Stimulated activated CD8-positive, alpha-beta memory T cell treated with anti-CD3 and anti-CD28 coated beads, Interleukin-7, amount 100 ng/mL, for 24 hours (primary cell): ENCODE results near the gene SLC15A4.
"Not testable (repeated sequence)": the region's sequence is repeated elsewhere in the genome, so short reads cannot be mapped to it uniquely, and the experiment has no call there.

Source experiments
- DNase-seq: peaks from one replicate; pipeline ENCODE4 v3.0.0-alpha.2; 2020; ENCODE audit warnings: low read depth

The SLC15A4 gene

GRCh38 chr12:128823916-128824839 lies at the start of gene SLC15A4:
TSS of gene SLC15A4 (minus strand) at chr12:128823958. CDS start at chr12:128823943, 15 bp downstream.
- peak; percentile 87 for DNase-seq

- no peak for DNase-seq
Observed at GRCh38 chr12:128872303-128872702, 48.5 kb upstream of the SLC15A4 start.

DNA sequence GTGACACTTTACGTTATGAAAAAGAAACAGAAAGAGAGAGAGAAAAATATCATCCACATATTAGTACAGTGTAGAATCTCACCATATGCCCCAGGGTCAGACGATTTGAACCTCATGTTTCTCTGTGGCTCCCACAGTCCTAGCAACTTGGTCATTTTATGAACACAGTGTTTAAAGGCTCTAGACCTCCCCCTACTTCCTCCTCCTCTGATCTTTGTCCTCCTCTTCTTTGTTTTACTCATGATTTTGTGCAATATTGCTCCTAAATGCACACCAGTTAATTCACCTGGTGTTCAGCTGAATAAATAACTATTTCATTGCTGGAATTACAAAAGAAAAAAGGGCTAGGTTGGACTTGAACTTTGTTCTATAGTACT lies 47.7 kb upstream of the SLC15A4 start:
- DNase-seq = no peak

- DNase-seq = no peak
Observed at GRCh38 chr12:128867466-128867865, 43.7 kb upstream of the SLC15A4 start.

GRCh38 chr12:128864516-128865186 lies 40.9 kb upstream of the SLC15A4 start:
- DNase-seq = no peak

GRCh38 chr12:128863957-128864356 lies 40.2 kb upstream of the SLC15A4 start:
- no peak for DNase-seq

DNA sequence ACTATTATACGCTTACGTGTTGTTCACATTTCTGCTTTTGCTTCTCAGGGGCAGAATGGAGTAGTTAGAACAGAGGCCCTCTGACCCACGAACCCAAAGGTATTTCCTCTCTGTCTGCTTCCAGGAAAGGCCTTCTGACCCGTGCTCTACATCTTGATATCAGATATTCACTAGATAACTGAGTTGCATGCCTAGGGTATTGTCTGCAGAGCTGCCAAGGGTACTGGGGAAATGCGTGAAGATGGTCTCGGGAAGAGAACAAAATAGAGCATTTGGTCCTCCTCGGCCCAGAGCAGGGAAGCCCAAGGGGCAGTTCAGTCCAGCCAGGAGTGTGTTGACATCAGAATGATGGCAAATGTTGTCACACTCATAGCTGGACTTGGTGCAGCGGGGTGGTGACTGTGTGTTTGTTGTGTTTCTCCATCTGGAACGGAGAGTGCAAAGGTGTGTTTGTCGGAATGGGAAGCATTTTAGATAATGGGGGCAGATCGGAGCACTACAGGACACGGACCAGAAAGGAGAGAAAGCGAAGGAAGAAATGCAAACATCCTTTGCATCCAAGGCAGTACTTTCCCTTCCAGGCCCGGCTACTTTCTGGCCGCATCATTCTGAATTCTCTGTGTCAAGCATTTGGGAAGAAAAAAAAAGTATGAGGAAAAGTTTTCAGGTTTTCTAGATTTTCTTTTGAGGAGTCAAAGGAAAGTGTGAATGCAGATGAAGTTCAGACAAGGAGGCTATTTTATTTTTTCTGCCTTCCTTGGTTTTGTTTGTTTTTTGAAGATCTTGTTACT lies 37.7 kb upstream of the SLC15A4 start:
- DNase-seq = no peak

DNA sequence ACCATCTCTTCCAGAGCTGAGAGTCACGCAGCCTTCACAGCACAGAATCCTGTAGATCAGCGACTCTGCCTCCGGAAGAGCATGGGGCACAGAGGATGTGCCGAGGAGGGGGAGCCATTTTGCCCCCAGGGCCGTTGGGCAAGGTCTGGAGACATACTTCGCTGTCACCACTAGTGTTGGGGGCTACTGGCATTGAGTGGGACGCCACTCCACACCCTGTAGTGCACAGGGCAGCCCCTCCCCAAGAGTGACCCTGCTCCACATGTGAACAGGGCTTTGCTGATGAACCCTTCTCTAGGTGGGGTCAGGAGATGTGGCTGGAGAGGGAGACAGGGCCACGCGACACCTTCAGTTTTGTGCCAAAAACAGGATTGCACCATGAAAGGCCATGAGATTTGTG lies 35.6 kb upstream of the SLC15A4 start:
- no peak for DNase-seq

DNA sequence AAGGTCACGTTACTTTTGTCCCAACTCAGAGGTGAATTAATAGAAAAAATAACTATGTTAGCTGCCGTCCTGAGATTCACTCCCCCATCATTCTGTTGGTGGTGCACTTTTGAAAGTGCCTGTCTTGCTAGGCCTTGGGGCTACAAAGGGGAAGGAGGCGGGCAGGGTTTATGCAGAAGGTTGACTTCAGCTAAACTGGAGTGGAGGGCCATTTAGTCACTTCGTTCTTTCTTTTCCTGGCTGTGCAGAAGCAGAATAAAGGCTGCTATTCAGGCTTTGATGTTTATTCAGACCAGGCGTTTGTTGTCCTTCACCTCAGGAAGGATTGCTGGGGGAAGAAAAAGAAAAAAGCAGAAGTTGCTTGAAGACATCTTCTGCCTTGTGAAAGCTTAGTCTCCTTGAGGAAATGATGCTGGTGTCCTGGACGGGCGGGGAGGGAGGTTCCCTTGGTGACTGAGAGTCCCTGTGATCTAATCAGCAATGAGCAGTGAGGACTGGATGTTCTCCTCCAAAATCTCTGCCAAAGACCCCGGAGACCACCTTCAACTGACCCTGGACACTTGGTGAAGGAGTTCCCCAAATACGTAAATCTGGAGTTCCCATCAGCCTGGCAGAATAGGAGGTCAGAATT lies 33.5 kb upstream of the SLC15A4 start:
- no peak for DNase-seq

GRCh38 chr12:128856791-128857078 lies 33.0 kb upstream of the SLC15A4 start:
- DNase-seq = no peak

DNA sequence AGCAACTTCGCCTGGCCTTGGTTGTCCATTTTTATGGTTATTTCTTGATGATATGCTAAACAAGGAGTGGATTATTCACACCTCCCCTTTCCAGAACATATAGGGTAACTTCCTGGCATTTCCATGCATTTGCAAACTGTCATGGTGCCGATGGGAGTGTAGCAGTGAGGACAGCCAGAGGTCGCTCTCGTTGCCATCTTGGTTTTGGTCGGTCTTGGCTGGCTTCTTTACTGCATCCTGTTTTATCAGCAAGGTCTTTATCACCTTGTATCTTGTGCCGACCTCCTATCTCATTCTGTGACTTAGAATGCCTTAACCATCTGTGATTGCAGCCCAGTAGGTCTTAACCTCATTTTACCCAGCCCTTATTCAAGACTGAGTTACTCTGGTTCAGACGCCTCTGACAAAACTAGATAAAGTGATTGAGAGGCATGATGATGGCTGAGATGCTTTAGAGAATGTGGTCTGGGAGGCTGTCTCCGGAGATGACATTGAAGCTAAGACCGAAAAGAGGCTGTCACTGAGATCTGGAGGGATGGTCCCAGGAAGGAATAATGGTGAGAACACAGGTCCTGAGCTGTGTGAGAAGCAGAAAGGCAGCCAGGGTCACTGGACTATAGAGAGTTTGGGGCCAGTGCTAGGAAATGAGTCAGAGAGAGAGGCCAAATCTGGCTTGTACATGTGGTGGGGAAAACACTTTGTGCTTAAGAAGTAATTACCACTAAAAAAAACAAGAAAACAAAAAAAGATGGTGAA lies 32.5 kb upstream of the SLC15A4 start:
- no peak for DNase-seq

DNA sequence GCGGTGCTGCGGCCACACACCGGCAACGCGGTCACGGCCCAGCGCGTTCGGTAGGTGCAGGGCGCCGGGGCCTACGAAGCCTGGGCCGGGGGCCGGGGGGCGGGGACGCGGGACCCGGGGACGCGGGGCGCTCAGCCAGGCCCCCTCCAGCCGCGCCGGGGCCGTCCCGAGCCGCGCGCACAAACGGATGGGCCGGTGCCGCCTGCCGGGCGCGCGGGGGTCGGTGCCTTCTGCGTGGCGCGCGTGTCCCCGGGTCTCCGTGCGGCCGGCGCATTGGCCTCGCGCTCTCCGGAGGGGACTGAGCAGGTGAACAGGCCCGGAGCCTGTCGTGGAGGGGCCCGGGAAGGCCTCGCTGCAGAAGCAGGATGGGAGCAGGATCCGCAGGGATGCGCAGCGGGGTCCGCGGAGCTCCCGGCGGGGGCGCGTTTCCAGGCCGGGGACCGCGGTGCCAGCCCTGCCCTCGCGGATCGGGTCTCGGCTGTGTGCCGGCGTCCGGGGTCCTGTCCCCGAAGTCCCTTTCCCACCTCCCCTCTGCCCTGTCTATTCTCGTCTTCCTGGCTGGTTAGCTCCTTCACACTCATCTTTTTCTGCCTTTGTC lies 29.9 kb upstream of the SLC15A4 start:
- no peak for DNase-seq

DNA sequence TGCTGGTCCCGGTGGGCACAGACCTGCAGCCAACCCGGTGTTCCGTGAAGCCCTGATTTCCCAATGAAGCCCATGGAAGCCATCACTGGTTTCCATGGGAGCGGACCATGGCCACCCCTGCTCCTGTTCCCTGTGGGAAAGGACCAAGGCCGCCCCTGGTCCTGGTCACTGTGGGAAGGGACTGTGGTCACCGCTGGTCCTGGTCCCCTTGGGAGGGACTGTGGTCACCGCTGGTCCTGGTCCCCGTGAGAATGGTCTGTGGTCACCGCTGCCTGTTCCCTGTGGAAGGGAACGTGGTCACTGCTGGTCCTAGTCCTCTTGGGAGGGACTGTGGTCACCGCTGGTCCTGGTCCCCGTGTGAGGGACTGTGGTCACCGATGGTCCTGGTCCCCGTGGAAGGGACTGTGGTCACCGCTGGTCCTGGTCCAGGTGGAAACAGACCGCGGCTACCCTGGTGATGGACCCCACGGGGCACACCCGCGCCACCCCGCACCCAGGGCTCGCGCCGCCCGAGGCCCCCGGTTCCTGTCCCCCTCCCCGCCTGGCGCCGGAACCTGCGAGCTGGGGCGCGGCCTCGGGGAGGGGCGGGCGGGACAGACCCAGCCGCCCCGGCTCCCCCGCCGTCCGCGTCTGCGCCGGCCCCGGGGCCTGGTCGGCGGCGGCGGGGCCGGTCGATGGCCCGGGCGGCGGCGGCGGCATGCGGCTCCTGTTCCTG lies 29.3 kb upstream of the SLC15A4 start, which contains the start of gene GLT1D1:
Gene GLT1D1 (plus strand): TSS at position 594 of the 715 bp plus-strand sequence. CDS start 104 bp downstream, at position 698.
- DNase-seq = no peak

DNA sequence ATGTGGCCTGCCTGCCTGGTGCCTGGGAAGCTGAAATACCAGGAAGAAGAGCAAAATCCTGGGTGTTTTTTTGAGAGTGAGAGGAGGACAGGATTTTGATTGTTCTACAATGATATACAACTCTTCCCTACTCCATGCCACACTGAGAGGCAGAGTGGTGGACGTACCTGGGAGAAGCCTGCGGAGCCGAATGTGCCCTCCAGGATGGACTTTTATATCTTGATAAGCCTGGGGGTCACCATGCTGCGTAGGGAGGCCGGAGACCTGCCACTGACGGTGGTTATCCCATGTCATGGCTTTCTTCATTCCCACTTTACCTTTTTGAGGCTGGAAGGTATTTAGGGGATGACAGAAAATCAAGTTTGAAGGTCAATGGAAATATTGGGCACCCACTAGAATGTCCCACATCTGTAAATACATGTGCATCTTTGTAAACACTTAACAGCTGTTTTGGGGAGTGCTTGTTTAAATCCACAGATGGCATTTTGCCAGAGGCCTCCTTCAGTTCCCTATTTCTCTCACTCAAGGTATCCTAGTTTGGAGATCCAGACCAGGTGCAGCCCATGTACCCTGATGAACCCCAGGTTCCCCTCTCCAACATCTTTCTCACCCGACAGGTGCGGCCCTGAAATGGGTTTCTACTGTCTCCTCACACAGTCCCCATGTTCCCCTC lies 28.4 kb upstream of the SLC15A4 start:
- DNase-seq = no peak

- not testable (repeated sequence) for DNase-seq
Observed at GRCh38 chr12:128851429-128851828, 27.7 kb upstream of the SLC15A4 start.

GRCh38 chr12:128850400-128850799 lies 26.6 kb upstream of the SLC15A4 start:
- DNase-seq = no peak

GRCh38 chr12:128849806-128850205 lies 26.0 kb upstream of the SLC15A4 start:
- not testable (repeated sequence) for DNase-seq

DNA sequence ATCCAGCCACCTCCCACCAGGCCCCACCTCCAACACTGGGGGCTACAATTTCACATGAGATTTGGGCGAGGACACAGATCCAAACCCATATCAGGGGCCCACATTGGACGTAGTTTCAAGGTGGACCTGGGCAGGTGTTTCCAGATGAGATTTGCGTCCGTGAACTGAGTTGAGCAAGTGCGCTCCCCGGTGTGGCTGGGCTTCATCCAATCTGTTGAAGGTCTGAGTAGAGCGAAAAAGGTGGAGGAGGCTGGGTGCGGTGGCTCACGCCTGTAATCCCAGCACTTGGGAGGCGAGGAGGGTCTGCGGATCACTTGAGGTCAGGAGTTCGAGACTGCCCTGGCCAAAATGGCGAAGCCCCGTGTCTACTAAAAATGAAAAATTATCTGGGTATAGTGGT lies 24.6 kb upstream of the SLC15A4 start:
- DNase-seq = no peak

DNA sequence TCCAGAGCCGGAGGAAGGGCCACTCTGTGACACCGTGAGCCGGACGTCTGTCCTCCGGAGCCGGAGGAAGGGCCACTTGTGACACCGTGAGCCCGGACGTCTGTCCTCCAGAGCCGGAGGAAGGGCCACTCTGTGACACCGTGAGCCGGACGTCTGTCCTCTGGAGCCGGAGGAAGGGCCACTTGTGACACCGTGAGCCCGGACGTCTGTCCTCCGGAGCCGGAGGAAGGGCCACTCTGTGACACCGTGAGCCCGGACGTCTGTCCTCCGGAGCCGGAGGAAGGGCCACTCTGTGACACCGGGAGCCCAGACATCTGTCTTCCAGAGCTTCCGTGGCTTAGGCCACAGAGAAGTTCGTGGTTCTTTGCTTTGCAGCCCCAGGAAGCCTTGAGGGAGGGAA lies 22.9 kb upstream of the SLC15A4 start:
- not testable (repeated sequence) for DNase-seq
